ENCODE results near the gene CTTN. TPM values are rescaled to one million over a fixed set of nuclear protein-coding genes. Genes with fewer than 3 reads are reported as not detected.

The CTTN gene
- total and polyA plus RNA-seq, 10 of the 15 experiments (the other 5 are each of a cell fraction or from before 2014, with no cell fraction given) = 1.1 to 37.8 (median 11.8) TPM

GRCh38 chr11:70359451-70360205 lies 38.7 kb upstream of the CTTN start (continued):
- TF ChIP-seq TARDBP (IDR thresholded peaks at IDR 0.05; ENCODE audit: borderline replicate concordance) = no peak
- TF ChIP-seq HDAC2 (IDR thresholded peaks at IDR 0.05) = no peak
- no peak for TF ChIP-seq ATF7 (IDR thresholded peaks at IDR 0.05; ENCODE audit: low read depth)

- ChIA-PET CTCF (no interaction called here), SMC1A (ENCODE audit: uncharacterized antibody, unreplicated experiment) (no interaction called here), POLR2A (no interaction called here), RAD21 (ENCODE audit: unreplicated experiment) (no interaction called here)
- Histone ChIP-seq H3K79me2 (ENCODE audit: control insufficient read depth, insufficient read depth, low read length) (no peaks in the 10 kb centered on the region), H4K20me1 (ENCODE audit: control insufficient read depth, insufficient read depth) (no peaks in the 10 kb centered on the region), H3K4me3 (no peak overlapping the region), H3K9ac (ENCODE audit: control insufficient read depth, insufficient read depth, low read length) (no peak overlapping the region), H3K9me3 (replicated peaks; ENCODE audit: control insufficient read depth, insufficient read depth, low read length) (no peaks in the 10 kb centered on the region), H2AFZ (ENCODE audit: control insufficient read depth, low read depth, low read length) (no peak overlapping the region), H3K36me3 (ENCODE audit: control insufficient read depth in 2 of 2, insufficient read depth in 2 of 2, low read length in 1 of 2) (peaks cover 11 to 28% of the 10 kb centered on the region in 2 experiments), H3K4me1 (ENCODE audit: control insufficient read depth, insufficient read depth, low read length) (no peaks in the 10 kb centered on the region), H3K4me2 (ENCODE audit: control insufficient read depth, insufficient read depth) (no peak overlapping the region), H3K27ac (ENCODE audit: control insufficient read depth, insufficient read depth) (no peak overlapping the region), H3K27me3 (replicated peaks in 1 of 2; ENCODE audit: control insufficient read depth in 2 of 2, insufficient read depth in 2 of 2, low read length in 1 of 2) (no peaks in the 10 kb centered on the region)
- FAIRE-seq (no peak), ATAC-seq (no peak), DNase-seq (ENCODE audit: low read depth, low spot score) (no peak)
- no TSS peak for BruUV-seq (replicated peaks)
- intact Hi-C loops (cut with micrococcal nuclease; ENCODE audit: unreplicated experiment) (no loop called here), in situ Hi-C loops (cut with MboI) (no loop called here)
- WGBS (ENCODE audit: insufficient coverage, insufficient replicate concordance, low lambda C conversion rate, missing lambda C conversion rate) = over 99% methylated on average over 6 of the region's 6 CpGs
- TF ChIP-seq CREM (IDR thresholded peaks at IDR 0.05; ENCODE audit: low read depth) (no peak), NR2F1 (conservative IDR thresholded peaks at IDR 0.05) (no peak), ZNF592 (IDR thresholded peaks at IDR 0.05) (no peak), USF1 (IDR thresholded peaks at IDR 0.05; ENCODE audit: borderline replicate concordance, extremely low read length, insufficient read depth, low read depth, low read length) (no peak), ZNF687 (IDR thresholded peaks at IDR 0.05) (no peak), MYB (IDR thresholded peaks at IDR 0.05; ENCODE audit: borderline replicate concordance, low read depth, low read length) (no peak), NBN (IDR thresholded peaks at IDR 0.05) (no peak), BRCA1 (IDR thresholded peaks at IDR 0.05; ENCODE audit: low read depth, low read length) (no peak), RELB (IDR thresholded peaks at IDR 0.05; ENCODE audit: low read depth) (no peak), CHD4 (IDR thresholded peaks at IDR 0.05) (no peak)
Observed at GRCh38 chr11:70360211-70360610, 38.1 kb upstream of the CTTN start.
